Activated CD4-positive, CD25-positive, alpha-beta regulatory T cell treated with anti-CD3 and anti-CD28 coated beads, Interleukin-2, amount 50 U/mL, for 24 hours (primary cell): ENCODE data around the gene MTHFD1.

Experiments used
- ATAC-seq, 2 donors: fragments of 150-1000 bp; cut with Tn5 transposase; one replicate each; pipeline ENCODE4 v1.10.0; 2021; ENCODE audit warnings: mild to moderate bottlenecking in 1 of 2, moderate library complexity in 1 of 2

The MTHFD1 gene

GRCh38 chr14:64407329-64407728 lies 19.2 kb downstream of the MTHFD1 start:
- ATAC-seq: peak in 1 of 2 donors; percentile 33

DNA sequence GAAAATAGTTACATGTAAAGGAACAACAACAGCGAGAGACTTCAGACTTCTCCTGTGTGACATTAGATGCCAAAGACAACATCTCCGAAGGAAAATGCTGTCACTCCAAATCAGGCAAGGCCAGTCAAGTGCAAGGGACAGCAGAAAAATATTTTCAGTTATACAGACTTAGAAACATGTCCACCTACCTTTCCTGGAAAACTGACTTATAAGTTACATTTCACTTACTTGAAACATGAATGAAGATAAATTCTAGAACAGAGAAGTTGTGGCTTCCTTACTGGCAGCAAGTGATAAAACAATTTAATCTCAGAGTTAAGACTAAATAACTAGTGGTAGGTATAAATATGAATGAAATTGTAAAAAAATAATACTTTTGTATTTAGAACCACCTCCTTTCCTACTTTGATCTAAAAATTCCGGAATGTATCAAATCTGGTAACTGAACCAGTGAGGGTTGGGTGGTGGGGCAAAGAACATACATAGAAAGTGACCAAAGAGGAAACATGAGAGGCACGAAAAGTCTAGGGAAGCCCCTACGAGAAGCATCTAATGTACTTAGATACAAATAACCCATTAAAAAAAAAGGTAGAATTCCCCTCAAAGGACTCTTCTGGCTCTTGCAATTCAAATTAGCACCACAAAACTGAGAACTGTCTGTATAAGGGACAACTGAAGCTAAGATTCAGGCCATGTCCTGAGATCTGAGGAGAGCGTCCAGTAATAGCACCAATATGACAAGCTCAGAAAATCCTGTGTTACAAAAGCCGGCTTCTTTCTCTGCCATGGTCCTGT lies 21.2 kb downstream of the MTHFD1 start:
- ATAC-seq: no peak

DNA sequence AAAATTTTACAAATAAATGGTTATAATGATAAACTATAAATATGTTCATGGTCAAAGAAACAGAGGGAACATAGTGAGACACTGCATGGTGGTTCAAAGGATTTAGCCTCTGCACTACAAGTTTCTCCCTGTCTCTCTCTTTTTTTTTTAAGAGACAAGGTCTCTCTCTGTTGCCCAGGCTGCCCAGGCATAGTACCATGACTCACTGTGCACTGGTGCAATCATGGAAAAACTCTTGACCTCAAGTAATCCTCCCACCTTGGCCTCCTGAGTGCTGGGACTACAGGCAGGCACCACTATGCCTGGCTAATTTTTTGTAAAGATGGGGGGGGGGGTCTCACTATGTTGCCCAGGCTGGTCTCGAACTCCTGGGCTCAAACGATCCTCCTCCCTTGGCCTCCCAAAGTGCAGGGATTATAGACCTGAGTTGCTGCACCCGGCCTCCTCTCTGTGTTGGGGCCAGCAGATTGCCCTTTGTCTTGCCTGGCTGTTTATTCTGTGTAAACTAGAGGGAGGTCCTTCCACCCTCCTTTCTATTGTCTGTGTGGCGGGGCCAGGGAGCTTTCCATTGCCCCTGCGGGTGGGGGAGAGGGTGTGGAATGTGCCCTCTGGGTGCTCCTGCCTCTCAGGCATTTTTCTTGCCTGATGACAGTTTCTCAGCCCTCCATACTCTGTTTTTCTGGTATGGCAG lies 22.1 kb downstream of the MTHFD1 start:
- ATAC-seq: no peak

DNA sequence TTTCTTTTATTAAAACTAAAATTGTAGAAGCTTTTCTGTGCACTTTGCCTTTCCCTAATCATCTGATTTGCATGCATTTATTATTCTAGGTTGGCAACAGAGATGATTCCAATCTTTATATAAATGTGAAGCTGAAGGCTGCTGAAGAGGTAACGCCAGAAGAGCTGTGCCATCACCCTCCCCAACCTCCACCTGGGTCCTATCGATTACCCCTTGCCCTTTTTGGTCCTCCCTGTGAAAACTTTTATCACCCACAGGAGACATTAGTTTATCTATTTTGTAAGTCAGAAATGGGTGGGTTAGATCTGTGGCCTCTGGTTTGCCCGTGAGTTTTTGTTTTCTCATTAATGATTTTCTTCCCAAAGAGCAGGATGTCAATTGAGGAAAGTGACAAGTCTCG lies 22.8 kb downstream of the MTHFD1 start:
- no peak for ATAC-seq

DNA sequence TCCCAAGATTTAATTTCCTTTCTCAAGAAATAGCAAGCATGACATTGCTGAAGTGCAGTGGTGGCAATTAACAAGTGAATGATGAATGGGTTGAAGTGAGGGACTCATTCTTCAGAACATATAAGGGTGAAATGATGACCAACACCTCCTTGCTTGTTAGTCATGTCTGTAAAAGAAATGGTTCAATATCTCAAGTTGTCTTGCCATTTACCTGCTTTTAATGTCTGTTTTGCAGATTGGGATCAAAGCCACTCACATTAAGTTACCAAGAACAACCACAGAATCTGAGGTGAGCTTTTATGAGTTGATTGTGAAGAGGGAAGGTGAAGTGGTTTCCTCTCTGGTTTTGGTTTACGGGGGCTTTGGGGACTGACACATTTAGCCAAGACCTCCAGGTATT lies 24.1 kb downstream of the MTHFD1 start:
- no peak for ATAC-seq

DNA sequence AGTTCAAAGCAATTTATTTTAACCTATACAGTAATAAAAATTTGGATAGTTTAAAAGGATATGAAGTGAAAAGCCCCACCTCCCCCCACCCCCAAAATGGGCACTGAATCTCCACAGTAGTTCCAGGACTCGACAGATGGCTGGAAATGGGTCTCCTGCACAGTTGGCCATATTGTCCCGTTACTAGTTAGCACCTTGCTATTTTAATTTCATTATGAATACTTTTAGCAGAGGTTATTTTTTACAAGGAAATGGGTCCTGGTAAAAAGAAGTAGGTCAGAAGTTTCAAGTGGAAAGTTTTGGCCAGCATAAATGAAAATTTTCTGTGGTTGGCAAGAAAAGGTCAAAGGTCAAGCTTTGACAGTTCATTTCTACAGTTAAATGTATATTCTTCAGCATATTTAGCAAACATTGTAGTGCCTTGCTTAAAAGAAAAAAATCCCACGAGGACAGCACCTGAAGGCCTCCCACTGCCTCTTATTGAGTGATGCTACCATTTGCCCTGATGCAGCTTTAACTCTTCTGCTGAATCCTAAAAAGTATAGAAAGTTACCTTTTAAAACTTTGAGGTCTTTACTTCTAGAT lies 28.3 kb downstream of the MTHFD1 start:
- ATAC-seq: no peak

DNA sequence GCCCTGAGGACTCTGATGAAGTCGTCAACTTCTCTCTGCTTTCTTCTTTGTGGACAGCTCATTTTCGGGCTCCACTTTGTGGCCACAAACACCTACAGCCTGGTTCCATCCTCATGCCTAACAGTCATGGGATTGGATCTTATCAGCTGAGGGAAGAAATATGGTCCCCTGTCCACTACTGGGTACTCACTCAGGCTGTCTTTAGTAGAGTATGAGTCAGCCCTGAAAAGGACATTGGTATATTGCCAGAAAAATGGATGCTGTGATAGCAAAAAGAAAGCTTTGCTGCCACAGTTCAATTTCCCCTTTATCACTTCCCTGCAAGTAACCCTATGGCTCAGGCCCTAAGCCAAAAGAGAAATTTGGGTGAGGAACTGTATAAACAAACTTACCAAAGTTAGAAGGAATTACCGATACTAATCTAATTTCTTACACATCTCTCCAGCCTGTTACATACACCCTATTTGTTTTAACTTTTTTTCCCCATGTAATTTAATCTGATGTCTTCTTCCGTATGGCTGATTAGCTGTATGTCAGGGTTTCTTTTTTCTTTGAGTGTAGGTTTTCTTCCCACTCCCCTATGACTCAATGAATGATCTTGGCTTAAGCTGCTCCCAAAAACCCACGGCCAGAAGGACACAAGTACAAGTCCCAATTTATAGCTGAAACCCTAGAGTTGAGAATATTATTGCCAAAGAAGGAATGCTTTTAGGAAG lies 29.1 kb downstream of the MTHFD1 start:
- no peak for ATAC-seq

- ATAC-seq: no peak
Observed at GRCh38 chr14:64417771-64418125, 29.6 kb downstream of the MTHFD1 start.

- ATAC-seq: no peak
Observed at GRCh38 chr14:64419003-64419402, 30.9 kb downstream of the MTHFD1 start.

DNA sequence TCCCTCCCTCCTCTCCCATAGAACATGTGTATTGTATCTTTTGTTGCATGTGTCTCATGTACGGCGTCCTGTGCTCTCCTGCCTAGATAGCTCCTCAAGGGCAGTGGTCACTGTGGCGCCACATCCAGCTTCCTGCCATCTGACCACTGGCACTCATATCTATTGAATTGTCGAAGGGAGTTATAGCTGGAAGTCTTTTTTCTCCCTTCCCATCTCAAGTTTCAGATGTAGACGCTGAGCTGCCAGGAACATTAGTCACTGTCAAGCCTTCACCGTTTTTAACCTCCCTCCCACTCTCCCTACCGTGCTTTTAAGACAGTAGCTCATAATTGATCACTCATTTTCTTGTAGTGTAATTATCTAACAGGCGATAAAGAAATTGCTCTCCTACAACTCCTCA lies 33.0 kb downstream of the MTHFD1 start:
- no peak for ATAC-seq

- ATAC-seq: no peak
Observed at GRCh38 chr14:64422005-64422404, 33.9 kb downstream of the MTHFD1 start.

- ATAC-seq: peak; percentile 6 to 63
Observed at GRCh38 chr14:64422756-64423155, 34.6 kb downstream of the MTHFD1 start.

DNA sequence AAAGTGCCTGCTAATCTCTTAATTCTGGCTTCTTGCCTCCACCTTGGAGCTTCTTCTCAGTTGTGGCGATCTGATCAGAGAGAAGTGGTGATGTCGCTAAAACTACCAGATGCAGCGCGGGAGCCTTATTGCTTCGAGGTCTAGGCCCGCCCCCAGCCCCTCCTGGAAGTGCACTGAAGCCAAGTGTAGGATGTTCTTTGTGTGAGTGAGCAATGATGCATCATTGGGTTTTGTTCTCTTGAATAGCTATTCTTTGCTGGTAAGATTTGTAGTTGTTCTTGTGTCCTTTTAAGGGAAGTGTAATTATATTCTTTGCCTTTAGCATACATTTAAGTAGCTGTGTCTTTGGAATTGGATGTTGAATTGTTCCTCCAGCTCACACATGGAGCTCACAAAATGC lies 35.8 kb downstream of the MTHFD1 start:
- ATAC-seq: no peak

- ATAC-seq: no peak
Observed at GRCh38 chr14:64434528-64434927, 46.4 kb downstream of the MTHFD1 start.

GRCh38 chr14:64438181-64438841 lies 50.2 kb downstream of the MTHFD1 start:
- peak in 1 of 2 donors; percentile 44 for ATAC-seq

DNA sequence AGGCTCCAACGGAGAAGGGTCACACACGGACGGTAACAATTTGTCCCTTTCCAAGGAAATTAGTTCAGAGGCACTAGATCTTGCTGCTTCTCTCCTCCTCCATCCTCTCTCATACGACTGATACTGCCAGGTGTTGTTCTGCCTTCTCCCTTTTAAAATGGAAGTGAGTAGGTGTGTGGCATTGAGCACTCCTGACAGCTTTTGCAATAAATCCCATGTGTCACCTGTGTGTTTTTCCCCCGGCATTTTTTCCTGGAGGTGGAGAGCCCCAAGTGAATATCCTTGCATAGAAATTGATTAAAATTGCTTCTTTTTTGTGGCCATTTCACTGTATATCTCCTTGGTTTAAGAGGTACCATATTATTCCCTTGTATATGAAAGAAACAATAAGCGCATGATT lies 51.0 kb downstream of the MTHFD1 start:
- no peak for ATAC-seq

- ATAC-seq: no peak
Observed at GRCh38 chr14:64440494-64440893, 52.3 kb downstream of the MTHFD1 start.

DNA sequence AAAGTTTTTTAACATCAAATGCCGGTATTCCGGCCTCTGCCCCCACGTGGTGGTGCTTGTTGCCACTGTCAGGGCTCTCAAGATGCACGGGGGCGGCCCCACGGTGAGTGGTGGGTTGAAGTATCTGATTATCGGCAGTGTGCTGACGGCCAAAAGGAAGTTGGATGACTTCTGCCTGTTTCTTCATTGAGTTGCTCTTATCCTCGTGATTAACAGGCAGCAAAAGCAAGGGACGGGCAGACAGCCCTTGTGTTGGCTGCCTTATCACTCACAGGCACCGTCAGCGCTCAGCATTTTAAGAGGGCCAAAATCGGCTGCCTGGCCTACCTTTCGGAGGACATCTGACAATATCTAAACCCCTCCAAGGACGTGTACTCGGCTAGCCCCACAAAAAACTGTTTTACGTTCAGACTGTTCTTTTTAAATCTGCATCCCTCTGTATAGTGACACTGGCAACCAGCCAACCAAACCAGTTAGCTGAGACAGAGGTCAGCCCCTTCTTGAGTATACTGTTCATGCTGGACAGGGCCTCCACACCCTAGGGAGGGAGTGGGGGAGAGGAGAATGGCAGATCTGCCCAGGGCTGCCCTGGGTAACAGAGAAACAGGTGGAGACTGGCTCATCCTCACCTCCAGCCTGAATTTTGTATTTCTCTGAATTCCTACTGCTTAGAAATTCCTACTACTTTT lies 54.3 kb downstream of the MTHFD1 start:
- no peak for ATAC-seq

- ATAC-seq: no peak
Observed at GRCh38 chr14:64444140-64444539, 56.0 kb downstream of the MTHFD1 start.

DNA sequence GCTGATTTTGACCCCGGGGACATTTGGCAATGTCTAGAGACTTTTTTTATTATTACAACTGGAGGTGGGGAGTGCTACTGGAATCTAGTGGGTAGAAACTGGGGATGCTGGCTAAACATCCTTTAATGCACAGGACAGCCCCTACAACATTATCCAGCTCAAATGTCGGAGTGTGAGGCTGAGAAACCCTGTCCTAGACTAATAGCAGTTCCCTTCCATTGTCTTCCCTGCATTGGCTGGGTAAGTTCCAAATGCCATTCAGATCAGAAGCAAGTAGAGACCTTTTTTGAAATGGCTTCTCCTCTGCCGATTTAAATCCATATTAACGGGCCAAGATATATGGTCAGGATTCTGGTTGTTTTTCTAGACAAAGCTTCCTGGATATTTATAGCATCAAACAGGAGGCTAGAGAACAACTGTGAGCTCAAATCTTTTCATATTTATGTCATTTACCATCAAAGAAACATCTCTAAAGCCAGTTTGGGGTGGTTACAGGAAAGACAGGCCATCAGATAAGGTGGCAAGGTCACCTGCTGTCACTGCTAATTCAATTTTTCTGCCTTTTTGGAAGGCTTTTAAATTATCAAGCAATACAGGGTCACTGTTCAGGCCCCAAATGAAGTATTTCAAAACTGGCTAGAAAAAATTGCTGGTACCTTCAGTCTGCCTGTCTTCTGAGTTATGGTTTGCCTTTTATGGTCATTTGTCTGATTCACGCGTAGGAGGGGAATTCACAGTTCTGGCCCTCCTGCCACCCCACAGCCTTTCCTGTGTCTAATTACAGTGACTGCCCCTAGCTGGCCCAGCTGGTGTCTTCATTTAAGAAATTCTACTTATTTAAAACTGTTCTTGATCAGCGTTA lies 57.1 kb downstream of the MTHFD1 start:
- ATAC-seq: peak; percentile 95 to 96
